Vagina (tissue), 2 donors: ENCODE measurements around the gene PRIM2.

Experiments used
- POLR2A ChIP-seq, 2 donors: fragments of 450-650 bp; IDR thresholded peaks; one replicate each; pipeline ENCODE4 v1.6.1; 2017; ENCODE audit warnings: antibody characterized with exemption in 2 of 2, mild to moderate bottlenecking in 2 of 2, moderate library complexity in 2 of 2
- TF ChIP-seq, protein P1 (sequence below), 3 experiments: fragments of 450-650 bp in 2 of 3; fragments of 200-600 bp in 1 of 3; sonication (generic) in 1 of 3; IDR thresholded peaks; one replicate each; pipeline ENCODE4 v1.5.1; 2017 to 2019; ENCODE audit warnings: antibody characterized with exemption in 3 of 3, mild to moderate bottlenecking in 2 of 3, moderate library complexity in 2 of 3

DNA sequence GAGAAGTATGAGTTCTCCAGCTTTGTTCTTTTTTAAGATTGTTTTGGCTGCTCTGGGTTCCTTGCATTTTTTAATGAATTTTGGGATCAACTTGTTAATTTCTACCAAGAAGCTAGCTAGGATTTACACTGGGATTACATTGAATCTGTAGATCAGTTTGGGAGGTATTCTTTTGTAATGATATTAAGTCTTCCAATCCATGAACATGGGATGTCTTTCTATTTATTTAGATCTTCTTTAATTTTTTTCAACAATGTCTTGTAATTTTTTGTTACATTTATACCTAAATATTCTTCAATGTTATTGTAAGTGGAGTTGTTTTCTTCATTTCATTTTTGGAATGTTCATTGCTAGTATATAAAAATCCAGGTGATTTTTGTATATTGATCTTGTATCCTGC, 12.5 kb downstream of the PRIM2 start:
- TF ChIP-seq, protein P1, sequence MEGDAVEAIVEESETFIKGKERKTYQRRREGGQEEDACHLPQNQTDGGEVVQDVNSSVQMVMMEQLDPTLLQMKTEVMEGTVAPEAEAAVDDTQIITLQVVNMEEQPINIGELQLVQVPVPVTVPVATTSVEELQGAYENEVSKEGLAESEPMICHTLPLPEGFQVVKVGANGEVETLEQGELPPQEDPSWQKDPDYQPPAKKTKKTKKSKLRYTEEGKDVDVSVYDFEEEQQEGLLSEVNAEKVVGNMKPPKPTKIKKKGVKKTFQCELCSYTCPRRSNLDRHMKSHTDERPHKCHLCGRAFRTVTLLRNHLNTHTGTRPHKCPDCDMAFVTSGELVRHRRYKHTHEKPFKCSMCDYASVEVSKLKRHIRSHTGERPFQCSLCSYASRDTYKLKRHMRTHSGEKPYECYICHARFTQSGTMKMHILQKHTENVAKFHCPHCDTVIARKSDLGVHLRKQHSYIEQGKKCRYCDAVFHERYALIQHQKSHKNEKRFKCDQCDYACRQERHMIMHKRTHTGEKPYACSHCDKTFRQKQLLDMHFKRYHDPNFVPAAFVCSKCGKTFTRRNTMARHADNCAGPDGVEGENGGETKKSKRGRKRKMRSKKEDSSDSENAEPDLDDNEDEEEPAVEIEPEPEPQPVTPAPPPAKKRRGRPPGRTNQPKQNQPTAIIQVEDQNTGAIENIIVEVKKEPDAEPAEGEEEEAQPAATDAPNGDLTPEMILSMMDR (IDR thresholded peaks at IDR 0.05): no peak
- no peak for TF ChIP-seq POLR2A (IDR thresholded peaks at IDR 0.05)
